ENCODE results near the gene ACACB.

Gene ACACB

DNA sequence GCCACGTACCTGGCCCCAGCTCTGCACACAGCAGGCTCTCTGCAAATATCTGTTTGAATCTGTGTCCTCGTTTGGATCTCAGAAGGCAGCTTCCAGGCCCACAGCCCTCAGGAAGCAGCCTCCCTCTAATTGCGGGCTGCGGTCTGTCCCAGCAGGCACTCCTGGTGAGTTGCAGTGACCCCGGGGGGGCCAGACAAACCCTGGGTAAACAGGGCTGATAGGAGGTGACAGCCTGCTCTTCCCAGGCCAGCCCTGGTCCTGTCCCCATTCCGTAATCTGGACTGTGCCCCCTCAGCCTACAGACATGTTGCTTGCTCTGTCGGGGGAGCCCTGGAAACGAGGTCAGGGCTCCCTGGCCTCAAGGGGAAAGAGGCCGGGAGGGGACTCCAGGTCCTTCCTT lies 190.7 kb downstream of the ACACB start:
- no peak for DNase-seq

GRCh38 chr12:109308534-109309380 lies 192.4 kb downstream of the ACACB start, which contains the start of gene FOXN4:
Gene FOXN4, minus strand, starts transcription at chr12:109309284. Its CDS starts 963 bp downstream, at chr12:109308321.
- DNase-seq: no peak

DNA sequence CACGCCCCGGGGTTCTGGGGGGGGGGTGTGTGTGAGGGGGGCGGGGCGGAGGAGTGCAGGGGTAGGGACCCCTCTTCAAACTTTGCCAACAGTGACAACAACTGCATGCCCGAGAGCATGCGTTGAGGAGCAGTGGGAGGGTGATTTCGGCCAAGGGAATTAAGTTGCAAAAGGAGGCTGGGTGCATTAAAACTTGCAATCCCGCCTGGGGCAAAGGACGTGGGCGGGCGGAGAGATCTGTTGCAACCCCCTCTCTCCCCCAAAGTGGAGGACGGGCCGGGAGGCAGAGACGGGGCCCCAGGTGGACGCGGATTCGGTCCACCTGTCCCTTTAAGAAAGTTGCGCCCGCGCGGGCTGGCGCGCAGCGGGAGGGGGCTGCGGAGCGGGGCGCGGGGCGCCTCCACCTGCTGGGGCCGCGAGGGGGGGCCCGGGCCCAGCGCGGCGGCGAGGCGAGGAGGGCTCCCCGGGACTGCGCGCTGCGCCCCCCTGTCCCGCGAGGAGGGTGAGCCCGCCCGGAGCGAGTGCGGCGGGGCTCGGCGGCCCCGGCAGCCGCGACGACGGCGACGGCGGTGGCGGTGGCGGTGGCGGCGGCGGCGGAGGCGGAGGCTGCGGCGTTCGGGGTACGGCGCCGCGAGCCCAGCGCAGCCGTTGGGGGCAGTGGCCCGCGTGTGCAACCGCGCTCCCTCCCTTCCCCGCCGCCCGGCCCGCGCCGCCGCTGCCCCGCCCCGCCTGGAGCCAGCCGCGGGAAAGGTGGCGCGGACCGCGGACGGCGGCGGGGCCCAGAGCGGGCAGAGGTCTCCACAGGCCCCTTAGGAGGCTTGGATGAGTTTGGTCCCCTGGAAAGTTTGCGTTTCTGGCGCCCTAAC lies 193.2 kb downstream of the ACACB start:
- no peak for DNase-seq

GRCh38 chr12:109310247-109311125 lies 194.1 kb downstream of the ACACB start:
- no peak for DNase-seq

All from inflammatory macrophage (primary cell).